IPS DF 4.7 (cell line): Measurements from ENCODE around the gene CDX2.

Experiments used
- DNase-seq: peaks from one replicate; pipeline ENCODE4 v3.0.0-alpha.2; 2013; ENCODE audit warnings: low spot score; ENCODE audit errors: extremely low read depth

CDX2 gene

GRCh38 chr13:27933118-27933517 lies 36.0 kb downstream of the CDX2 start:
- DNase-seq = no peak

GRCh38 chr13:27929868-27930267 lies 39.2 kb downstream of the CDX2 start:
- no peak for DNase-seq

GRCh38 chr13:27928805-27929753 lies 40.0 kb downstream of the CDX2 start:
- no peak for DNase-seq

GRCh38 chr13:27928353-27928804 lies 40.7 kb downstream of the CDX2 start:
- DNase-seq = no peak

GRCh38 chr13:27927444-27928352 lies 41.4 kb downstream of the CDX2 start:
- no peak for DNase-seq

- DNase-seq = no peak
These were observed 42.3 kb downstream of the CDX2 start for GRCh38 chr13:27926644-27927434.

GRCh38 chr13:27925220-27925991 lies 43.7 kb downstream of the CDX2 start:
- no peak for DNase-seq

- no peak for DNase-seq
These were observed 44.5 kb downstream of the CDX2 start for GRCh38 chr13:27924529-27925141.

GRCh38 chr13:27923794-27924528 lies 45.2 kb downstream of the CDX2 start:
- no peak for DNase-seq

- no peak for DNase-seq
These were observed 46.1 kb downstream of the CDX2 start for GRCh38 chr13:27922883-27923612.

GRCh38 chr13:27921961-27922882 lies 46.9 kb downstream of the CDX2 start:
- no peak for DNase-seq

- no peak for DNase-seq
These were observed 47.6 kb downstream of the CDX2 start for GRCh38 chr13:27921421-27921960.

- DNase-seq = no peak
These were observed 48.3 kb downstream of the CDX2 start for GRCh38 chr13:27920677-27921420.

- no peak for DNase-seq
These were observed 49.0 kb downstream of the CDX2 start, which contains the start of gene PDX1 for GRCh38 chr13:27919934-27920676. PDX1 (plus strand) TSS chr13:27920000; CDS start chr13:27920139, 139 bp downstream.

- DNase-seq = no peak
These were observed 49.5 kb downstream of the CDX2 start for GRCh38 chr13:27919659-27919933.
